Subcutaneous adipose tissue (tissue), 4 donors: Measurements from ENCODE around the gene DUS4L. TPM values are rescaled to one million over a fixed set of nuclear protein-coding genes. Genes with fewer than 3 reads are reported as not detected.

ENCODE experiments used
- total RNA-seq, 4 donors: library from RNA; depleted of rRNA; stranded (reverse); fragments of >200 nt; gene quantifications; one replicate each; pipeline ENCODE4 v1.1.0, GENCODE V29; 2016
- TF ChIP-seq, protein P1 (sequence below): fragments of 450-650 bp; IDR thresholded peaks from one replicate; pipeline ENCODE4 v1.5.1; 2016; ENCODE audit warnings: low read depth, mild to moderate bottlenecking, control low read depth, antibody characterized with exemption, moderate library complexity

Gene DUS4L
- total RNA-seq, 4 donors from 2014 or later = 6.3 to 12.6 (median 8.7) TPM

DNA sequence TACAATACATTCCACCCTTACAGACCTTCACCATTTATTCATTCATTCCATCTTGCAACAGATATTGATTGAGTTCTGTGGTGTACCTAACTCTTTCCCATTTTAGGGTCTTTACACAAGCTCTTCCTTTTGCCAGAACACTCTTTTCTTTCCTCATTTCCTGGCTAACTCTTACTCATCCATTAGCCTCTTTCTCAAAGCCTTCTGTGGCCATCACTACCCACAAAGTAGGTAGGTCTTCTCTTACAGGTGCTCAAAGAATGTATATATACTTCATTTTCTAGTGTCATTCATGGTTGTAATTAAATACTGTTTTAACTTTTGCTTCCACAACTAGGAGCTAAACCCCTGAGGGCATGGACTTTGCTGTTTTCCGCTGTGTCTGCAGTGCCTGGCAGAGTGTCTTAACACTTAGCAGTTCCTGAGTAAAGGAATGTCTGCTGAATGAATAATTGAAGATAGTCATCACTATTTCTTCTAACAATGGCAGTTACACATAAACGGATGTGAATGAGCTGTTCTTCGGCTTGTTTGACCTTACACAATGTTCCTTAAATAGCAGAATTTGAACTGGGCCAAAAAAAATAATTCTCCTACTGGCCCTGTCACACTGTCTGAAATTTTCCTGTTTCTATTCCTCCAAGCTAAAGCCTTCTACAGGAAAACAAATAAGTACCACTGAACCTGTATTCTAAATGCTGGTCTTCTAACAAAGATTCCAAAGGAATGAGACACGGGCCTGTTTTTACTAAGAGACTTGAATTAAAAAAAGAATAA is 31.4 kb downstream of the DUS4L start:
- TF ChIP-seq, protein P1, sequence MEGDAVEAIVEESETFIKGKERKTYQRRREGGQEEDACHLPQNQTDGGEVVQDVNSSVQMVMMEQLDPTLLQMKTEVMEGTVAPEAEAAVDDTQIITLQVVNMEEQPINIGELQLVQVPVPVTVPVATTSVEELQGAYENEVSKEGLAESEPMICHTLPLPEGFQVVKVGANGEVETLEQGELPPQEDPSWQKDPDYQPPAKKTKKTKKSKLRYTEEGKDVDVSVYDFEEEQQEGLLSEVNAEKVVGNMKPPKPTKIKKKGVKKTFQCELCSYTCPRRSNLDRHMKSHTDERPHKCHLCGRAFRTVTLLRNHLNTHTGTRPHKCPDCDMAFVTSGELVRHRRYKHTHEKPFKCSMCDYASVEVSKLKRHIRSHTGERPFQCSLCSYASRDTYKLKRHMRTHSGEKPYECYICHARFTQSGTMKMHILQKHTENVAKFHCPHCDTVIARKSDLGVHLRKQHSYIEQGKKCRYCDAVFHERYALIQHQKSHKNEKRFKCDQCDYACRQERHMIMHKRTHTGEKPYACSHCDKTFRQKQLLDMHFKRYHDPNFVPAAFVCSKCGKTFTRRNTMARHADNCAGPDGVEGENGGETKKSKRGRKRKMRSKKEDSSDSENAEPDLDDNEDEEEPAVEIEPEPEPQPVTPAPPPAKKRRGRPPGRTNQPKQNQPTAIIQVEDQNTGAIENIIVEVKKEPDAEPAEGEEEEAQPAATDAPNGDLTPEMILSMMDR = no peak

DNA sequence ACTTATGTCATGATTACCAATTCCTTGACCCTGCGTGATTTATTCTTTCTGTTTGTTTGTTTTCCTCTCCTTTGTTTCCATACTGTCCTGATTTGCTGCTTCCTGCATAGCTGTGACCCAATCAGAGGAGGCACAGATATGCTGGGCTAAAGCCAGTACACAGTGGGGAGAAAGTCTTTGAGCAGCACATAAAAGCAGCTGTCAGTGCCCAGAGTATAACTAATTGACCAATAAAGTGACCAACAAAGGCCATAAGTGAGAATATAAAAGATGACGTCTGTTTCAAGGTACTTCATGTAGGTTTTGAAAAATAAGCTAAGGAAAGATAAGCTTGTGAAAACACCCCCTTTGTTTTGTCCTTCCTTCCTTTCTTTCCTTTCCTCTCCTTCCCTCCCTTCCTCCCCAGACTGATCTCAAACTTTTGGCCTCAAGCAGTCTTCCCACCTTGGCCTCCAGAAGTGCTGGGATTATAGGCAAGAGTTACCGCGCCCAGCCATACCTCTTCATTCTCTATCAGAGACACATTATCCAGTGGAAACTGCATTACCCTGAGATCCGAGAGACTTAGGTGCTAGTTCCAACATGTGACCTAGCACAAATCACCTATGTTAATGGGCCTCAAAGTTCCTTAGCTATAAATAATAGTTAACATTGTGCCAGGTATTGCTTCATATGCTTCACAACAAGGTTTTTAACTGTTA is 33.3 kb downstream of the DUS4L start:
- TF ChIP-seq, protein P1 = no peak

DNA sequence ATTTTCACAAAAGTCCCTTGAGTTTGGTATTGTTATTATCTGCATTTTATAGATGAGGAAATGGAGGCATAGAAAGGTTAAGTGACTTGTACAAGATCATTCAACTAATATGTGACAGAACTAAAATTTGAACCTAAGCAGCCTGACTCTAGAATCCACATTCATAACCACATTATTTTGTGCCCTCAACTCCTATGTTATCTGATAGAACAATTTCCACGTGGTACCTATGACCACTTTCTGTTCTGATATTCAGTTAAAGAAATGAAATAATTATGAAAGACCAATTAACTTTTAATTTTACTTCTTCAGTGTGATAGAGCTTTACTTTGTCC is 33.8 kb downstream of the DUS4L start:
- TF ChIP-seq, protein P1 = no peak

DNA sequence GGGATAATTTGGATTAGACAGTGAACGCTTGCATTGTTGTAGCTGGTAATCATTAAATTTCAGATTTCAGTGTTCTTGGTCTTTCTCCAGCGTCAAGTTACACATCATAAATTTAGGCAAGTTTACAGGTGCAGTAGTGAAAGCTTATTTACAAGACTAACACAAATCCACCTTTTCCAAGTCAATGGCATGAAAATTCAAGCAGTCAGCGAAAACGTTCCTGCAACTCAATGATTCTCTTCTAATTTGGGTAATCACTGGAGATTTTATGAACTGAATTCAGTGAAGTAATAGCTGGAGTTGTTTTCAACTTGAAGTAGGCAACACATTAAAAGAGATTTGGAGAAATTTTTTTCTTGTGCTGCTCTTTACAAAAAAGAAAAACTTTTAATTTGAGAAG is 34.2 kb downstream of the DUS4L start:
- TF ChIP-seq, protein P1 = no peak

DNA sequence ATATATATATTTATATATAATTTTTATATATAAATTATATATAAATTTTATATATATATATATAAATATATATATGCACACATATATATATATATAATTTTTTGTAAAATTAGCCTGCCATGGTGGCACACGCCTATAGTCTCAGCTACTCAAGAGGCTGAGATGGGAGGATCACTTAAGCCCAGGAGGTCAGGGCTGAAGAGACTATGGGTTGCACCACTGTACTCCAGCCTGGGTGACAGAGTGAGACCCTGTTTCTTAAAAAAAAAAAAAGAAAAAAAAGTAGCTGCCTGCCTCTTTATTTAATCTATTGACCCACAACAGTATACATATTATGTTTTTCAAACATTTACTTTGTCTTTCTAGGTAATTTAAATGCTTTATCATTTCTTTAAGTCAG is 35.5 kb downstream of the DUS4L start:
- TF ChIP-seq, protein P1 = no peak

DNA sequence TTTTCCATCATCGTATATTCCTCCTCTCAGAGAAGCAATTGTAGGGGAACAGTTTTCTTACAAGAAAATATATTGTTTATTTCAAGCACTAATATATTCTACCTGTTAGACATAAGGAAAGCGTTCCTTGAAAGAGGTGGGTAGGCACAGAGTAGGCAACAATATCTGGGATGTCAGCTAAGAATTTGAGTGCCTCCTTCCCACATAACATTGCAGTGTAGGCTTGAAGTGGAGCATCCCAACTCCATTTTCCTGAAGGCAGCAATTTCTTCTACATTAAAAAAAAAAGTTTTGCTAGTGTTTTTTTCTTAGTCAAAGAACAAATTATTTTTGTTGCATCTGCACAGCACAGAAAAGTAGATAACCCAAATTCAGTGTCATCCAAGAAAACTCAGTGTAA is 37.0 kb downstream of the DUS4L start:
- TF ChIP-seq, protein P1 = no peak

DNA sequence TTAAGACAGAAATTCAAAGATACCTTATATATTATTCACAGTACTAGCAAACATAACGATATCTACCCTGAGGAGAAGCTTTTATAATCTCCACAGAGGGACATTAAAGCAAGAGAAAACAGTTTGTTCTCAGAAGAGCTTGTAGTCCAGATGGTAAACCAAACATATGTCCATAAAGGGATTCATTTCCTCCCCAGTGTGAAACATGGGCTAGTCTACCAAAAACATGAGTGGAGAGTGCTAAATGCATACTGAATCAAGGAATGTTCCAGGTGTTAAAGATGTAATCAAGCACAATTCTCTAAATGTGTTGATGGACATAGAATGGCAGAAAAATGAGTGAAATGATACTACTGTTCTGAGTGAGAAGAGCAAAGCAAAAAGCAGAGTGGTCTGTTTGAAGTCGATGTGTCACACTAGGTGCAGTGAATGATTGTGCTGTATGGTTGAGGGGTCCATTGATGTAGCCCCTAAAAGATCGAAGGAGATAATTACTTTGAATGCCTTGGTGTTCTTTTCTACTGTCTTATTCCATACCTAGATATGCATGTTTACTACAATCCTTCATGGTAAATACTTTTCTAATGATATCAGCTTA is 41.5 kb downstream of the DUS4L start:
- TF ChIP-seq, protein P1 = no peak
